GM19025 (cell line): ENCODE results near the gene CAV1.
"Not testable (repeated sequence)": the region's sequence is repeated elsewhere in the genome, so short reads cannot be mapped to it uniquely, and the experiment has no call there.

Experiments
- ATAC-seq: cut with Tn5 transposase; IDR thresholded peaks from one replicate; pipeline ENCODE4 v1.9.1; 2021; ENCODE audit warnings: mild to moderate bottlenecking, low read depth, moderate library complexity; ENCODE audit not compliant: unreplicated experiment

Gene CAV1, protein sequence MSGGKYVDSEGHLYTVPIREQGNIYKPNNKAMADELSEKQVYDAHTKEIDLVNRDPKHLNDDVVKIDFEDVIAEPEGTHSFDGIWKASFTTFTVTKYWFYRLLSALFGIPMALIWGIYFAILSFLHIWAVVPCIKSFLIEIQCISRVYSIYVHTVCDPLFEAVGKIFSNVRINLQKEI

DNA sequence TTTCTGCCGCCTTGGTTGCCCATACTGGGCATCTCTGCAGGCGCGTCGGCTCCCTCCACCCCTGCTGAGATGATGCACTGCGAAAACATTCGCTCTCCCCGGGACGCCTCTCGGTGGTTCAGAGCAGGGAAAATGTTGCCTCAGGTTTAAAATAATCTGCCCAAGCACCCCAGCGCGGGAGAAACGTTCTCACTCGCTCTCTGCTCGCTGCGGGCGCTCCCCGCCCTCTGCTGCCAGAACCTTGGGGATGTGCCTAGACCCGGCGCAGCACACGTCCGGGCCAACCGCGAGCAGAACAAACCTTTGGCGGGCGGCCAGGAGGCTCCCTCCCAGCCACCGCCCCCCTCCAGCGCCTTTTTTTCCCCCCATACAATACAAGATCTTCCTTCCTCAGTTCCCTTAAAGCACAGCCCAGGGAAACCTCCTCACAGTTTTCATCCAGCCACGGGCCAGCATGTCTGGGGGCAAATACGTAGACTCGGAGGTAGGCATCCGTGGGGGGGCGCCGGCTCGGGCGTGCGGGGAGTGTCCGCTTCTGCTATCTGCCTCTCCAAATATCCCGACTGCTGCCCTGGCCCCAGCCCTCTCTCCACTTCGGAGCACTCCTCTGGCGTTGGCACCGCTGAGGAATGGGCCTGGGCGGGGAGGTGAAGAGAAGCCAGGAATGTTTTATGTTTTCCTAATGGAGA lies at the start of gene CAV1:
Gene CAV1 (plus strand): TSS at position 428 of the 689 bp plus-strand sequence. CDS start 27 bp downstream, at position 455.
- no peak for ATAC-seq

GRCh38 chr7:116477625-116478024 lies 47.2 kb upstream of the CAV1 start:
- ATAC-seq: no peak

- no peak for ATAC-seq
These were observed 46.0 kb upstream of the CAV1 start for GRCh38 chr7:116478834-116479233.

GRCh38 chr7:116483271-116483942 lies 41.4 kb upstream of the CAV1 start:
- no peak for ATAC-seq

- not testable (repeated sequence) for ATAC-seq
These were observed 40.4 kb upstream of the CAV1 start for GRCh38 chr7:116484389-116484788.

DNA sequence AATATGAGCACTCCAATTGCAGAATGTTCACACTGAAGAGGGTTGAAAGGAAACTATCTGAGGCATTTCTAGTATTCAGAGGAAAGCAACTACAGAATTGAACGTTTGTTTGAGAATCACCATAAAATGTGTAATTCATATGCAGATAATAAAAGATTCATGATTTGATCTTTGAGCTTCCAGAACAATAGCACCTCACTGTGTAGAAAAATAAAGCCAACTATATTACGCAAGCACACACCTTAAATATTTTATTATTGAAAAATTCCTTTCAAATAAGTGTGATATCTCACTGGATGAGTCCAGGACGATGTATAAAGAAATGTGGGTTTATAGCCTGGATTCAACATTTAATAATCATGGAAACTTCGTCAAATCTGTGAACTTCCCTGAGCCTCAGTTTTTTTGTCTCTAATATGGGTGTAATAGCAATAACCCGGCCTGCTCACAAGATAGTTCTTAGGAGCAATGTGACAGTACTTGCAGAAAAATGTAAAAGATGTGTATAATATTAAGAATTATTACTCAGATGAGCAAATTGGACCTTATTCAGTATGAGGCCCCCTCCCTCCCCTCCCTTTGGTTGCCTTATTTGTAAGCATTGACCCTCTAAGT lies 36.8 kb upstream of the CAV1 start:
- no peak for ATAC-seq

- no peak for ATAC-seq
These were observed 34.5 kb upstream of the CAV1 start for GRCh38 chr7:116490351-116490750.

GRCh38 chr7:116491887-116492653 lies 32.8 kb upstream of the CAV1 start:
- ATAC-seq: no peak

DNA sequence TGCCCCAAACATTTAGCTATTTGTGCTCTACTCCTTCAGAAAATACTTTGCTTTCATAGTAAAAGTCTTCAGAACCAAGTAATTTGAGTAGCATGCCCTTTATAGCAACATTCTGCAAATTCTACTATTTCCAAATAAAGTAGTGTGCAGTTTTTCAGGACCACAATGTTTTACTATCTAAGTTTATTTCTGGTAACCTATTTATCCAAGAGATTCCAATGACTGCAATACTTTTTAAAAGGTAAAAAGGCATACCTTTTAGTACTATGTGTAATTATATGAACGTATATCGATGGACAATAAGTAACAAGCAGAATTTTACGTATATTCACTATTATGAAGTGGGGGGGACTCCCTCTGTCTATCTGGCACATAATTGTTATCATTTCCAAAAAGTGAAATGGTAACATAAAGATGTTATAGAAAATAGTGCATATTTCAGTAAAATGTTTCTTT lies 32.2 kb upstream of the CAV1 start:
- no peak for ATAC-seq

- no peak for ATAC-seq
These were observed 31.4 kb upstream of the CAV1 start for GRCh38 chr7:116493449-116493848.

DNA sequence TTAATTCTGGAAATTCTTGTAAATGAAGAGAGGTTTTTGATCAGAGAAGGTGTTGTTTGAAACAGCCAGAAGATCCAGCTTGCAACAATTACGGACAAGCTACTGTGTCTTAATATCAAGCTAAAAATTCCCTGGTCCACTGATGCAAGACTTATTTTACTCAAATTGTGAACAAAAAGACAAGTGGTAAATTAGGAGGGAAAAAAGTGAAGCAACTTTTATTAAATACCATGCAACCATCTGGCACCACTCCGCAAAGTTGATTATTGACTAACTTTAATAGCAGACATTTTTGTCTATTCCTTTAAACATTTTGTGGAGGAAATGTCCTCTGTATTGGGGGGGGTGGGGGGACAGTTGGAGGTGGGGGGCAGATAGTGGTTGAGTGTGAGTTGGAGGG lies 30.4 kb upstream of the CAV1 start:
- ATAC-seq: no peak

GRCh38 chr7:116495736-116496135 lies 29.1 kb upstream of the CAV1 start:
- no peak for ATAC-seq

DNA sequence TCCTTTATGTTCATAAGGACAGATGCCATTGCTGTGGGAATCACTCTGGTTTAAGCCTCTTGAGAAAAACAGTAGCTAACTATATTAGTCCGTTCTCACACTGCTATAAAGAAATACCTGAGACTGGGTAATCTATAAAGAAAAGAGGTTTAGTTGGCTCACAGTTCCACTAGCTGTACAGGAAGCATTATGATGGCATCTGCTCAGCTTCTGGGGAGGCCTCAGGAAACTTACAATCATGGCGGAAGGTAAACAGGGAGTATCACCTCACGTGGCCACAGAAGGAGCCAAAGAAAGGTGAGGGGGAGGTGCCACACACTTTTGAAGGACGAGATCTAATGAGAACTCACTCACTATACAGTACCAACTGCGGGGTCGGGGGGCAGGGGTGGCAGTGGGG lies 28.2 kb upstream of the CAV1 start:
- ATAC-seq: no peak

DNA sequence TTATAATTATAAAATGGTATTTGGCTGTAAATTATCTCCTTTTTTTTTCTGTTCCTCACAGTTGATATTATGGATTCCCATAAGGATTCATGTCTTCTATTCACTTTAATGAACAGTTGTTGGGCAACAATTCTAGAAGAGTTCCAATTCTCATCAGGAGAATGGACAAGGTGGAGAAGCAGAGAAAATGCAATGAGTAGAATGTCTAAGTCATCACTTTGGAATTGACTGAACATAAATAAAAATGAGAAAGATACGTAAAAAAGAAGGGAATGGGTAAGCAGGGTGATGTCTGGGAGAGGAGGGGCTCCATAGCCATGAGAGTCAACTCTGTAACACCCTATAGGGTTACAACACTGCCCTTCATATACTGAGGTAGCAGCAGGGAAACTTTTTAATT lies 27.1 kb upstream of the CAV1 start:
- ATAC-seq: no peak

DNA sequence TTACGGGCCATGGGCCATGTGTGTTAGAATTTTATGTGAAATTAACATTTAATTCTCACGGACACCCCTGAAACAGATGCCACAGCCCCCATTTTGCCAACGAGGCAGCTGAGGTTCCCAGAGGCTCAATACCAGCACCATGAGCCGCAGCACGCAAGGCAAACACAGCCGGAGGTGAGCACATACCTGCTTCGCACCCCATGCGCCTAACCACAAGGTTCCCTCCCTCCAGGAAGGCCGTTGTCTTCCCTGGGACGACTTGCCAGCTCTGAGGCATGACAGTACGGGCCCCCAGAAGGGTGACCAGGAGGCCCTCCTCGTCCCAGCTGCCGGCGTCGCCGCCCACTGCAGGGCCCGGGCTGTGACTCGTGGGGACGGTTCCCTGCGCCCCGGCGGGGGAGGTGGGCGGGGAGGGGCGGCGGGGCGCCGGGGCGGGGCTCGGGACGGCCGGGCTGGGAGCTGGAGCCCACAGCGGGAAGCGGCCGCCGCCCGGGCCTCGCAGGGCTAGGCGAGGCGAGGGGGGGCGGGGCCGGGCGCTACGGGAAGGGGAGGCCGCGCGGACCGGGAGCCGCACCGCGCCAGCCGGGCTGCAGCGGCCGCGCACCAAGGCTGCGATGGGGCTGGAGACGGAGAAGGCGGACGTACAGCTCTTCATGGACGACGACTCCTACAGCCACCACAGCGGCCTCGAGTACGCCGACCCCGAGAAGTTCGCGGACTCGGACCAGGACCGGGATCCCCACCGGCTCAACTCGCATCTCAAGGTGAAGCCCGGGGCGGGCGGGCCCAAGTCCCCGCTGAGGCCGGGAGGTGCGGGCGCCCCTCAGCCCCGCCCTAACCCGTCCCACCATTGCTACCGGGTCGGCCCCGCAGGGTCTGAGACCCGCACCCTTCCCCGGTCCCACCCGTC lies 25.4 kb upstream of the CAV1 start, which contains the start of gene CAV2:
Gene CAV2 (plus strand): TSS at position 571 of the 910 bp plus-strand sequence. CDS start 44 bp downstream, at position 615.
- ATAC-seq: peak; percentile 50

DNA sequence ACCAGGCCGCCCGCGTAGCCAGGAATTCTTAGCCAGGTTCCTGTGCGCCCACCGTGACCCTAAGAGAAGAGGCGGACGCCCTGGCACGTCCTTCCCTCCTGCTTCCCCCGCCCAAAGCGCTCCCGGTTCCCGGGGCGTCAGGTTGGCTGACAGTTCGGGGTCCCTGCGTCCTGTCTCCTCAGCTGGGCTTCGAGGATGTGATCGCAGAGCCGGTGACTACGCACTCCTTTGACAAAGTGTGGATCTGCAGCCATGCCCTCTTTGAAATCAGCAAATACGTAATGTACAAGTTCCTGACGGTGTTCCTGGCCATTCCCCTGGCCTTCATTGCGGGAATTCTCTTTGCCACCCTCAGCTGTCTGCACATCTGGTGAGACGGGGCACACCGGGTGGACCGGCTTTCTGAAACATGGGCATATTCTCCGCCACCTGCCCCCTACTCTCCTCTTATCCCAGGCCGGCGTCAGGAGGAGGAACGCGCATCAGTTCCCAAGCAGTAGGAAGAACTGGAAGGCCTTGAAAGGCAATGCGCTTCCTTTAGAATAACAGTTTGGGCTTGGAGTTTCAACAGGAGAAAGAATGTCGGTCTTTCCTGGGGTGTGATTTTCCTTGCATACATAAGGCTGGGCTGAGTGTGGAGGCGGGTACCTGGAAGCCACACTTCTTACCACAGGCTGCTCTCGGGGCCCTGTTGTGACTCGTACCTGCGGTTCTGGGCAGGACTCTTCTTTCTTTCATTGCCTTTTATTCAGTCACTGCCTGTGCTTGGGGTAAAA lies 24.6 kb upstream of the CAV1 start:
- ATAC-seq: peak; percentile 58

- ATAC-seq: no peak
These were observed 23.2 kb upstream of the CAV1 start for GRCh38 chr7:116501425-116502167.
